ENCODE measurements around the gene LYG2.
"Not testable (repeated sequence)": the region's sequence is repeated elsewhere in the genome, so short reads cannot be mapped to it uniquely, and the experiment has no call there.

DNA sequence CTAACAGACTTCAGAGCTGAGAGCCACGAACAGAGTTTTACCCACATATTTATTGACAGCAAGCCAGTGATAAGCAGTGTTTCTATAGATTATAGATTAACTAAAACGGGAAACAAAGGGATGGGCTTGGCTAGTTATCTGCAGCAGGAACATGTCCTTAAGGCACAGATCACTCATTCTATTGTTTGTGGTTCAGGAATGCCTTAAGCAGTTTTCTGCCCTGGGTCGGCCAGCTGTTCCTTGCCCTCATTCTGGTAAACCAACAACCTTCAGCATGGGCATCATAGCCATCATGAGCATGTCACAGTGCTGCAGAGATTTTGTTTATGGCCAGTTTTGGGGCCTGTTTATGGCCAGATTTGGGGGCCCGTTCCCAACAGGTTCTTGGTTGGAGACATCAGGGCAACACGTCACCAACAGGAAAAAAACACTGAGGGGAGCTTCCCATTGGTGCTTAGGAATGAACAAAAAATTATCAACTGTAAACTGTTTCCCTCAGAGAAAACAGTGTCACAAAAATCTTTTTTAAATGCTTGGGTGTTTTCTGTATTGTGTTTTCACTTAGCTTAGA, 22.8 kb upstream of the LYG2 start:
- not testable (repeated sequence) for TF ChIP-seq POLR2AphosphoS5 (IDR thresholded peaks at IDR 0.05); EZH2 (IDR thresholded peaks at IDR 0.05; ENCODE audit: borderline replicate concordance, insufficient read depth, low read length, poor library complexity, severe bottlenecking)
- TF ChIP-seq, protein P1, sequence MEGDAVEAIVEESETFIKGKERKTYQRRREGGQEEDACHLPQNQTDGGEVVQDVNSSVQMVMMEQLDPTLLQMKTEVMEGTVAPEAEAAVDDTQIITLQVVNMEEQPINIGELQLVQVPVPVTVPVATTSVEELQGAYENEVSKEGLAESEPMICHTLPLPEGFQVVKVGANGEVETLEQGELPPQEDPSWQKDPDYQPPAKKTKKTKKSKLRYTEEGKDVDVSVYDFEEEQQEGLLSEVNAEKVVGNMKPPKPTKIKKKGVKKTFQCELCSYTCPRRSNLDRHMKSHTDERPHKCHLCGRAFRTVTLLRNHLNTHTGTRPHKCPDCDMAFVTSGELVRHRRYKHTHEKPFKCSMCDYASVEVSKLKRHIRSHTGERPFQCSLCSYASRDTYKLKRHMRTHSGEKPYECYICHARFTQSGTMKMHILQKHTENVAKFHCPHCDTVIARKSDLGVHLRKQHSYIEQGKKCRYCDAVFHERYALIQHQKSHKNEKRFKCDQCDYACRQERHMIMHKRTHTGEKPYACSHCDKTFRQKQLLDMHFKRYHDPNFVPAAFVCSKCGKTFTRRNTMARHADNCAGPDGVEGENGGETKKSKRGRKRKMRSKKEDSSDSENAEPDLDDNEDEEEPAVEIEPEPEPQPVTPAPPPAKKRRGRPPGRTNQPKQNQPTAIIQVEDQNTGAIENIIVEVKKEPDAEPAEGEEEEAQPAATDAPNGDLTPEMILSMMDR (IDR thresholded peaks at IDR 0.05; ENCODE audit: poor library complexity, severe bottlenecking) = not testable (repeated sequence)
